Measurements from ENCODE around the gene BAMBI.

The BAMBI gene

DNA sequence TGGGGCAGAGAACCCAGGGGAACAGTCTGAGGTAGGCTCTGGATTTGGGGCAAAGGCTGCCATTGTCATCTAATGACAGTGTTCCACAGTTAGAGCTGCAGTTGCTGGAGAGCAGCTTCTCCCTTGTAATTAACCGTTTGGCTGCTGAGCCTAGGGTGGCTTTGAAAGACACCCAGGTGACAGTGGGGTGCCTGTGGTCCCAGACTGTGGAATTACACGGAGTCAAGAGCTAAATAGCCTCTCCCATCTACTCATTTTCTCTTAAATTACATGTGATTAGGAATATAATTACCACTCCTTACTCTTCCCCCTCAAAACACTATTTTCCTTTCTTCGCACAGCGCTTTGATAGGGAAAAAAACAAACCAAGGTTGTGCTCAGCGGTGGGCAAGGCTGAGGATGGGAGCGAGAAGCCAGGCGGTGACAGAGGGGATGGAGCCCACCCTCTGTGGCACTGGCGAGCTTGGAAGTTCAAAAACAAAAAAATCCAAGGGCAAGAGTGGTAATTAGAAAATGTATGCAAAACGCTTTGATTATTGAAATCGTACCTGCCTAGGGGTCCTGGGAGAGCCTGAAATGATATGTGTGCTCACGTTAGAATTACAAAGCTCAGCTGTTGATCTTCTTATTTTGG lies 44.1 kb downstream of the BAMBI start:
- Histone ChIP-seq H4K8ac (ENCODE audit: low read length) (no peak overlapping the region), H2BK15ac (ENCODE audit: low read depth, poor library complexity, severe bottlenecking) (no peak overlapping the region), H3K27me3 (ENCODE audit: control insufficient read depth in 1 of 2, insufficient read depth in 1 of 2, low read length in 2 of 2) (peaks cover 0 to 7% of the 10 kb centered on the region in 2 experiments), H3K14ac (ENCODE audit: low read length in 2 of 2) (no peak overlapping the region), H3K9me3 (ENCODE audit: control insufficient read depth, low read length) (no peaks in the 10 kb centered on the region), H3K23ac (ENCODE audit: low read length in 2 of 2) (no peak overlapping the region), H2AK5ac (ENCODE audit: low read length, severe bottlenecking) (no peak overlapping the region), H3K79me1 (replicated peaks; ENCODE audit: low read length, poor library complexity, severe bottlenecking) (no peaks in the 10 kb centered on the region), H3K4me3 (ENCODE audit: insufficient read depth in 1 of 2, low read depth in 1 of 2, low read length in 2 of 2) (peak overlapping the region in 1 of 2 experiments; percentile 78), H3K4me1 (ENCODE audit: control insufficient read depth, insufficient read depth, low read depth, low read length) (peaks cover 4% of the 10 kb centered on the region), H2AFZ (ENCODE audit: low read depth, low read length) (no peak overlapping the region), H2BK12ac (ENCODE audit: low read length in 2 of 2) (peak overlapping the region; percentile 51 to 90), H3K36me3 (ENCODE audit: control insufficient read depth in 1 of 2, insufficient read depth in 2 of 2, low read depth in 1 of 2, low read length in 2 of 2) (no peaks in the 10 kb centered on the region), H4K91ac (ENCODE audit: low read length) (no peak overlapping the region), H3K27ac (ENCODE audit: low read length, poor library complexity, severe bottlenecking) (no peak overlapping the region), H3K9ac (ENCODE audit: low read length) (peak overlapping the region; percentile 65), H3K4ac (ENCODE audit: low read depth in 1 of 2, low read length in 2 of 2) (peak overlapping the region in 1 of 2 experiments; percentile 33), H3K18ac (ENCODE audit: low read depth in 1 of 2, low read length in 2 of 2) (peak overlapping the region in 1 of 2 experiments; percentile 74), H2BK5ac (ENCODE audit: low read depth, low read length, poor library complexity, severe bottlenecking) (no peak overlapping the region), H3K4me2 (ENCODE audit: low read length, poor library complexity, severe bottlenecking) (peak overlapping the region; percentile 92), H2BK120ac (ENCODE audit: low read depth, low read length) (no peak overlapping the region)
- no peak for DNase-seq
- 48% methylated on average over 9 of the region's 11 CpGs for WGBS

DNA sequence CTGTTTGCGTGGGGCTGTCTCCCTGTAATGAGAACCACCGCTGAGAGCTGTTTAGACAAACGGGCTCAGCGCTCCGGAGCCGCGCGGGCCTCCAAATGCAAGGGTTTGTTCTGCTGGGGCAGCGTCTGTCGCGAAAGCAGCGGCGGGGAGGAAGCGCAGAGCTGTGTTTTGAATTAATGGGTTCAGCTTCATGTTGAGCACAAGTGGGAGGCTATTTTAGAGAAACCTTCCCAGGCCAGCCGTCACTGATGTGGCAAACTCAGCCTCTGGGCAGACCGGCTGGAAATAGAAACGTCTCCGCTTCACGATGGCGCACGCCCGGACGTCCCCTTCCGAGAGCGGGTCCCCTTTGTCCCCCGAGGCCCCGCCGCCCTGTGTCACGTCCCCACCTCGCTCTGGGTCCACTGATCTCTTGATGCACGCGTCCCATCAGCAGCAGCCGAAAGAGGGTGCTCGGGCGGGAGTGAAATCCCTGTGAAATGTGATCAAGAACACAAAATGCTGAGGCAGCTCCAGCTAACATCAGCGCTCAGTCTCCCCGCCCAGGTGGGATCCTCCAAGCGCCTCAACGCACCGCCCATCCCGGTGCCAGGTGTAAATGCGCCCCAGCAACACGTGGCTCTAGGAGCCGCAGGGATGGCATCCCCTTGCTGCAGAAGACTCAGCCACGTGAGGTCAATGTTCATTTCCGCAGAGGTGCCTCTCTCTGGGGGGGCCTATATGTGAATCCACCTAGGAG lies 44.9 kb downstream of the BAMBI start:
- Histone ChIP-seq H3K23ac (ENCODE audit: low read length in 2 of 2) (no peak overlapping the region), H3K36me3 (ENCODE audit: control insufficient read depth in 1 of 2, insufficient read depth in 2 of 2, low read depth in 1 of 2, low read length in 2 of 2) (no peaks in the 10 kb centered on the region), H2BK12ac (ENCODE audit: low read length in 2 of 2) (peak overlapping the region; percentile 38 to 61), H3K18ac (ENCODE audit: low read depth in 1 of 2, low read length in 2 of 2) (peak overlapping the region; percentile 45 to 84), H3K27ac (ENCODE audit: low read length, poor library complexity, severe bottlenecking) (no peak overlapping the region), H4K8ac (ENCODE audit: low read length) (peak overlapping the region; percentile 87), H3K4ac (ENCODE audit: low read depth in 1 of 2, low read length in 2 of 2) (peak overlapping the region; percentile 60 to 91), H3K27me3 (ENCODE audit: control insufficient read depth in 1 of 2, insufficient read depth in 1 of 2, low read length in 2 of 2) (peaks cover 0 to 7% of the 10 kb centered on the region in 2 experiments), H2BK15ac (ENCODE audit: low read depth, poor library complexity, severe bottlenecking) (peak overlapping the region; percentile 90), H4K91ac (ENCODE audit: low read length) (peak overlapping the region; percentile 67), H2BK120ac (ENCODE audit: low read depth, low read length) (peak overlapping the region; percentile 51), H2BK5ac (ENCODE audit: low read depth, low read length, poor library complexity, severe bottlenecking) (no peak overlapping the region), H3K14ac (ENCODE audit: low read length in 2 of 2) (no peak overlapping the region), H2AK5ac (ENCODE audit: low read length, severe bottlenecking) (no peak overlapping the region), H3K4me3 (ENCODE audit: insufficient read depth in 1 of 2, low read depth in 1 of 2, low read length in 2 of 2) (peak overlapping the region; percentile 53 to 78), H3K9ac (ENCODE audit: low read length) (peak overlapping the region; percentile 65), H3K79me1 (replicated peaks; ENCODE audit: low read length, poor library complexity, severe bottlenecking) (no peaks in the 10 kb centered on the region), H3K4me1 (ENCODE audit: control insufficient read depth, insufficient read depth, low read depth, low read length) (peaks cover 4% of the 10 kb centered on the region), H3K4me2 (ENCODE audit: low read length, poor library complexity, severe bottlenecking) (peak overlapping the region; percentile 92), H2AFZ (ENCODE audit: low read depth, low read length) (peak overlapping the region; percentile 64), H3K9me3 (ENCODE audit: control insufficient read depth, low read length) (no peaks in the 10 kb centered on the region)
- peak; percentile 60 for DNase-seq
- 3% methylated on average over 46 of the region's 46 CpGs for WGBS

DNA sequence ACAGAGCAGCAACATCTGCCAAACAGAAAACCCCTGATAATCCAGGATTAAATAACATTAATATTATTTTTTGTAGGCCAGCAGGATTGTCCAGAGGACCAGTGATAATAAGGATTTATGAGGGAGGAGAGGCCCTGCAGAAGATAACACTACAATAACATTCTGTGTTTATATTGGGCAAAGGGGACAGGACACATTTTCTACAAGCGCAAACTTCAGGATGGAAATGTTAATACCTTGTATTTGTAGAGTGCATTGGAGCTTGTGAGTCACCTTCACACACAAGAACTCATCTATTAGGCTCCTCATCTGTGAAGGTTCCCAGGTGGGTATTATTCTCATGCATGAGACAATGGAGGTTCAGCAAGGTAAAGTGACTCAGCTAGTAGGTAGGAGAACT lies 51.0 kb downstream of the BAMBI start:
- Histone ChIP-seq H3K4ac (ENCODE audit: low read depth in 1 of 2, low read length in 2 of 2) (no peak overlapping the region), H2BK5ac (ENCODE audit: low read depth, low read length, poor library complexity, severe bottlenecking) (no peak overlapping the region), H3K27me3 (ENCODE audit: control insufficient read depth in 1 of 2, insufficient read depth in 1 of 2, low read length in 2 of 2) (no peaks in the 10 kb centered on the region), H3K36me3 (ENCODE audit: control insufficient read depth in 1 of 2, insufficient read depth in 2 of 2, low read depth in 1 of 2, low read length in 2 of 2) (no peaks in the 10 kb centered on the region), H3K4me3 (ENCODE audit: insufficient read depth in 1 of 2, low read depth in 1 of 2, low read length in 2 of 2) (no peak overlapping the region), H3K4me1 (ENCODE audit: control insufficient read depth, insufficient read depth, low read depth, low read length) (no peaks in the 10 kb centered on the region), H2AFZ (ENCODE audit: low read depth, low read length) (no peak overlapping the region), H3K9me3 (ENCODE audit: control insufficient read depth, low read length) (no peaks in the 10 kb centered on the region), H3K4me2 (ENCODE audit: low read length, poor library complexity, severe bottlenecking) (no peak overlapping the region), H3K79me1 (replicated peaks; ENCODE audit: low read length, poor library complexity, severe bottlenecking) (no peaks in the 10 kb centered on the region), H3K27ac (ENCODE audit: low read length, poor library complexity, severe bottlenecking) (no peak overlapping the region), H3K18ac (ENCODE audit: low read depth in 1 of 2, low read length in 2 of 2) (no peak overlapping the region), H4K8ac (ENCODE audit: low read length) (no peak overlapping the region), H3K14ac (ENCODE audit: low read length in 2 of 2) (no peak overlapping the region), H3K23ac (ENCODE audit: low read length in 2 of 2) (no peak overlapping the region), H3K9ac (ENCODE audit: low read length) (no peak overlapping the region), H4K91ac (ENCODE audit: low read length) (no peak overlapping the region), H2BK120ac (ENCODE audit: low read depth, low read length) (no peak overlapping the region), H2BK12ac (ENCODE audit: low read length in 2 of 2) (no peak overlapping the region), H2AK5ac (ENCODE audit: low read length, severe bottlenecking) (no peak overlapping the region), H2BK15ac (ENCODE audit: low read depth, poor library complexity, severe bottlenecking) (no peak overlapping the region)
- no peak for DNase-seq
- 100% methylated on average over 1 of the region's 1 CpG for WGBS

DNA sequence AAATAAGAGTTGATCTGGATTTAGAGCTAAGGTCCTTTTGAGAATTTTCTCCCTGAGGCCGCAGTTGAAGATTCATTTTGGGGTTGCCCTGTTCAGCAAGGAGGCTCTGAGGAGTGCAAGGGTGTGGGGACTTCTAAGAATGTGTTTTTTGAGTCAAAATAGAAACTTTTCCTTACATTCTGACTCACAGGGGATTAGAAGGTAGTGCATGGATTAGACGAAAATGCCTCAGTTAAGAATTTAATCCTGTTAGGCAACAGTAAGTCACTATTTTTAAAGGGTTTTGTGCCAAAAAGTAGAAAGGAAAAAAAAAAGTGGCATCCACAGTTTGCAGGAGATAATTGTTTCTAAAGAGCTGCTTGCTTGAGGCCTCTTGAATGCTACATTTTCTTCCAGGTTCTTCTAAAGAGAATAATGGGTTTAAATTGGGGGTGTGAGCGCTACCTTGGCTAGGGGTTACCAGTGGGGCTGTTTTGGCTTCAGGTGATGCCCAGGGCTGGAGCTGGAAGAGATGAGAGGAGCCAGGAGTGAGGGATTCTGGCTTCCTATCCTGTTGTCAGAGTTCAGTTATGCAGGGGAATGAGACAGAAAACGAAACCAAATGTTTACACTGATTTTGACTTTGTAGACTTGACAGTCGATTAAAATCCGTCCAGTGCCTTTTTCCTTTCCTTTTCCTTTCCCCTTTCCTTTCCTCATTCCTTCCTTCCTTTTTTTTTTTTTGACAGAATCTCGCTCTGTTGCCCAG lies 52.9 kb downstream of the BAMBI start:
- Histone ChIP-seq H3K9me3 (ENCODE audit: control insufficient read depth, low read length) (peaks cover 8% of the 10 kb centered on the region), H4K91ac (ENCODE audit: low read length) (peak overlapping the region; percentile 25), H3K14ac (ENCODE audit: low read length in 2 of 2) (no peak overlapping the region), H2BK15ac (ENCODE audit: low read depth, poor library complexity, severe bottlenecking) (no peak overlapping the region), H2BK12ac (ENCODE audit: low read length in 2 of 2) (peak overlapping the region; percentile 28 to 38), H2BK120ac (ENCODE audit: low read depth, low read length) (no peak overlapping the region), H3K79me1 (replicated peaks; ENCODE audit: low read length, poor library complexity, severe bottlenecking) (no peaks in the 10 kb centered on the region), H3K9ac (ENCODE audit: low read length) (peak overlapping the region; percentile 44), H3K4me3 (ENCODE audit: insufficient read depth in 1 of 2, low read depth in 1 of 2, low read length in 2 of 2) (peak overlapping the region in 1 of 2 experiments; percentile 52), H2AK5ac (ENCODE audit: low read length, severe bottlenecking) (no peak overlapping the region), H3K23ac (ENCODE audit: low read length in 2 of 2) (no peak overlapping the region), H3K36me3 (ENCODE audit: control insufficient read depth in 1 of 2, insufficient read depth in 2 of 2, low read depth in 1 of 2, low read length in 2 of 2) (no peaks in the 10 kb centered on the region), H3K27ac (ENCODE audit: low read length, poor library complexity, severe bottlenecking) (no peak overlapping the region), H3K18ac (ENCODE audit: low read depth in 1 of 2, low read length in 2 of 2) (peak overlapping the region in 1 of 2 experiments; percentile 58), H4K8ac (ENCODE audit: low read length) (peak overlapping the region; percentile 4), H3K4me2 (ENCODE audit: low read length, poor library complexity, severe bottlenecking) (no peak overlapping the region), H2BK5ac (ENCODE audit: low read depth, low read length, poor library complexity, severe bottlenecking) (no peak overlapping the region), H3K27me3 (ENCODE audit: control insufficient read depth in 1 of 2, insufficient read depth in 1 of 2, low read length in 2 of 2) (no peaks in the 10 kb centered on the region), H2AFZ (ENCODE audit: low read depth, low read length) (no peak overlapping the region), H3K4ac (ENCODE audit: low read depth in 1 of 2, low read length in 2 of 2) (peak overlapping the region in 1 of 2 experiments; percentile 37), H3K4me1 (ENCODE audit: control insufficient read depth, insufficient read depth, low read depth, low read length) (no peaks in the 10 kb centered on the region)
- 73% methylated on average over 7 of the region's 7 CpGs for WGBS
- peak; percentile 51 for DNase-seq
